A172 (cell line): Measurements from ENCODE around the gene RBM34. TPM values are rescaled to one million over a fixed set of nuclear protein-coding genes. Genes with fewer than 3 reads are reported as not detected.
A peak's percentile ranks its signal among the peaks of the same experiment; 100 is the strongest.
"Not testable (repeated sequence)": the region's sequence is repeated elsewhere in the genome, so short reads cannot be mapped to it uniquely, and the experiment has no call there.

ENCODE experiments used
- DNase-seq: peaks from one replicate; pipeline ENCODE4 v3.0.0-alpha.2; 2015; ENCODE audit warnings: low spot score
- total RNA-seq: library from RNA; depleted of rRNA; stranded (reverse); fragments of >200 nt; shearing (Covaris generic); gene quantifications from 2 replicates; pipeline ENCODE4 v1.2.3, GENCODE V29; 2014; rRNA removed

RBM34 gene
- total RNA-seq, 1 experiment from 2014 or later: 170 TPM

GRCh38 chr1:235092415-235092814 is 68.6 kb downstream of the RBM34 start:
- DNase-seq: not testable (repeated sequence)

GRCh38 chr1:235092045-235092406 is 69.0 kb downstream of the RBM34 start:
- not testable (repeated sequence) for DNase-seq

- not testable (repeated sequence) for DNase-seq
Observed at GRCh38 chr1:235091319-235092044, 69.6 kb downstream of the RBM34 start.

DNA sequence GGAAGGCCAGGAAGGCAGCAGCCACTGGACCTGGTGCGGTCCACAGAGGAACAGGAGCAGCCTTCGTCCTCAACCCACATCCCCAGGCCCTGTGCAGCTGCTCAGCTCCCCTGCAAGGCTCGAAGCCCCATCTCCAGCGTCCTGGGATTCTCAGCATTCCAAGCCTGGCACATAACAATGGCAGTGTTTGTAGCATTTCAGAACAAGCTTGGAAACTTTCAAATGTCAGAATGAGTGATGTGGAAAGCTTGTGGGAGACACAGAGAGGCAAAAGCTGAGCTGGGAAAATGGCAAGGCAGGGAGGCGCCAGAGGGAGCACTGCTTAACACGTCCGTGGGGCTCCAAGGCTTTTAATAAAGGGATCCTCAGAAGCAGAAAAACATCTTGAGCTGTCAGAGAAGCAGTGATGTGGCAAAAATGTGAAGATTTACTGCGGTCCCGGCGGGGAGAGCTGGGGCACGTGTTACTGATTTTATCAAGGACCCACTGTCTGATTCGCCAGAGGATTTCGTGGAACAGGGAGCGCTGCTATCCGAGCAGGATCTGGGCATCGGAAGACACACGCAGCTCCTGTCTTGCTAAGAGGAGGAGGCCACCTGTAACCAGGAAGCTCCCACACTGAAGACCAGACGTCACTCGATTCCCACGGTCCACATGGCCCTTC is 70.5 kb downstream of the RBM34 start:
- DNase-seq: peak; percentile 80

GRCh38 chr1:235088907-235089306 is 72.1 kb downstream of the RBM34 start:
- no peak for DNase-seq

DNA sequence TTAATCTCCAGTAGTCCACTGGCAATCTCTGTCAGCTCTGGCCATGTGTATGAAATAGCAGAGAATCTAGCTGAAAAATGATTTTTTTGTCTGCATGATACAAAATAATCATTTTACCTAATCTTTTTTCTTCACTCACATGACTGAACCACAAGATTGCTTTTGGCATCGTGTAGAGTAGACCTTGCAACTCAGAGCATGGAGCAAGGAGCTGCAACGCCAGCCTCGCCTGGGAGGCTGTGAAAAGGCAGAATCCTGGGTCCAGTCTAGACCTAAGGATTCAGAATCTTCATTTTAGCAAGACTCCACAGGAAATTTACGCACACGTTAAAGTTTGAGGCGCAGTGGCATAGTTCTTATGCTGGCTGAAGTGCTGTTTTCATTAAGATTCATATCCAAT is 72.6 kb downstream of the RBM34 start:
- no peak for DNase-seq

- no peak for DNase-seq
Observed at GRCh38 chr1:235087906-235088305, 73.1 kb downstream of the RBM34 start.

DNA sequence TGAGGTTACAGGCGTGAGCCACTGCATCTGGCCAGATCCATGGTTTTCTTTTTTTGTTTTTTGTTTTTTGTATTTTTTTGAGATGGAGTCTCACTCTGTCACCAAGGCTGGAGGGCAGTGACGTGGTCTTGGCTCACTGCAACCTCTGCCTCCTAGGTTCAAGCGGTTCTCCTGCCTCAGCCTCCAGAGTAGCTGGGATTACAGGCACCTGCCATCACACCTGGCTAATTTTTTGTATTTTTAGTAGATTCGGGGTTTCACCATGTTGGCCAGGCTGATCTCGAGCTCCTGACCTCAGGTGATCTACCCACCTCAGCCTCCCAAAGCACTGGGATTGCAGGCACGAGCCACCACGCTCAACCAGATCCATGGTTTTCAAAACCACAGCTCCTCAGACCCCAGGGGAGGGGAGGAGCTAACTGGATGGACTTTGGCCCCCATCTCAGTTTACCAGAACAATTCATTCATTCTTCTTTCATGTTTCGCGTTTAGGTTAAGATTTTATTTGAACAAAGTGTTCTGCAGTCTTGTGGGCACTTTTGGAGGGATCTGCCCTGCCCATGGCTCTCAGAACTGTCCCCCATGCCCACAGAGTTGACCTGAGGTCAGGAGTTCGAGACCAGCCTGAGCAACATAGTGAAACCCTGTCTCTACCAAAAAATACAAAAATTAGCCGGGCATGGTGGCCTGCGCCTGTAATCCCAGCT is 75.5 kb downstream of the RBM34 start:
- not testable (repeated sequence) for DNase-seq

Other genes starting within 250 kb of the RBM34 start
- gene TOMM20, start 32.4 kb downstream of the RBM34 start, total RNA-seq: 151 and 161 TPM in 2 replicates
- gene ARID4B, start 166.9 kb upstream of the RBM34 start, total RNA-seq: 27.6 and 29.9 TPM in 2 replicates
- gene GGPS1, start 167.3 kb upstream of the RBM34 start, total RNA-seq: 51.9 and 64.1 TPM in 2 replicates
- 49.8 and 58.3 TPM in 2 replicates for gene TBCE, start 206.2 kb upstream of the RBM34 start, total RNA-seq